ENCODE data around the gene STK33. TPM values are rescaled to one million over a fixed set of nuclear protein-coding genes. Genes with fewer than 3 reads are reported as not detected.

The STK33 gene
- total RNA-seq, 2 experiments from 2014 or later: 0.72 to 1.1 TPM

GRCh38 chr11:8389029-8389996, 204.7 kb downstream of the STK33 start:
- CTCF ChIA-PET: no interaction called here
- no peaks in the 10 kb centered on the region for H3K36me3 Mint-ChIP-seq (ENCODE audit: low read depth)
- no peaks in the 10 kb centered on the region for H3K9me3 Mint-ChIP-seq
- intact Hi-C loops (cut with micrococcal nuclease): no loop called here
- no peaks in the 10 kb centered on the region for H3K4me1 Mint-ChIP-seq (ENCODE audit: low read depth)
- H3K27ac Mint-ChIP-seq: no peak overlapping the region
- H3K27me3 Mint-ChIP-seq (ENCODE audit: low read depth): peaks cover 7% of the 10 kb centered on the region
- no peak for DNase-seq
- no peak overlapping the region for H3K4me3 Mint-ChIP-seq

- CTCF ChIA-PET: no interaction called here
- no peak for DNase-seq
- H3K36me3 Mint-ChIP-seq (ENCODE audit: low read depth): no peaks in the 10 kb centered on the region
- no peak overlapping the region for H3K27ac Mint-ChIP-seq
- intact Hi-C loops (cut with micrococcal nuclease): no loop called here
- H3K9me3 Mint-ChIP-seq: no peaks in the 10 kb centered on the region
- H3K27me3 Mint-ChIP-seq (ENCODE audit: low read depth): peaks cover 3% of the 10 kb centered on the region
- no peak overlapping the region for H3K4me3 Mint-ChIP-seq
- H3K4me1 Mint-ChIP-seq (ENCODE audit: low read depth): no peaks in the 10 kb centered on the region
Measured at GRCh38 chr11:8387693-8388092, 206.3 kb downstream of the STK33 start.

DNA sequence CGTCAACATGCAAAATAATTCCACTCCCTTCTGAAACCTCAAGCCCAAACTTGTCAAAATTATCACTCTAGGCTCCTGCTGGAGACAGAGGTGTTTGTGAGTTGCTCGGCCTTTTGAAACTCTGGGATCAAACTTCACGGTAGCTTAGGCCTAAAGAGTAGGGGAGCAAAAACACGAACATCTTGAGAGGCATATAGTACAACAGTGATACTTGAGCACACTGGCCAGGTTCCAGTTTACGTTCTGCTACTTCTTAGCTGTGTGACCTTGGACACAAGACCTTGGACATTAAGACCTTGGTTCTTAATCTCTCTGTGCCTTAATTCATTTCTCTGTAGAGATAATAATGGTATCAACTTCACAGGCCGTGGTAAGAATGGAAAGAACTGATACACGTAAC, 206.9 kb downstream of the STK33 start:
- no peak overlapping the region for H3K27ac Mint-ChIP-seq
- no peaks in the 10 kb centered on the region for H3K36me3 Mint-ChIP-seq (ENCODE audit: low read depth)
- no peak overlapping the region for H3K4me3 Mint-ChIP-seq
- H3K27me3 Mint-ChIP-seq (ENCODE audit: low read depth): peaks cover 3% of the 10 kb centered on the region
- CTCF ChIA-PET: no interaction called here
- DNase-seq: no peak
- H3K9me3 Mint-ChIP-seq: no peaks in the 10 kb centered on the region
- H3K4me1 Mint-ChIP-seq (ENCODE audit: low read depth): no peaks in the 10 kb centered on the region
- intact Hi-C loops (cut with micrococcal nuclease): no loop called here

- intact Hi-C loops (cut with micrococcal nuclease): no loop called here
- peaks cover 3% of the 10 kb centered on the region for H3K27me3 Mint-ChIP-seq (ENCODE audit: low read depth)
- no peak overlapping the region for H3K27ac Mint-ChIP-seq
- no peaks in the 10 kb centered on the region for H3K9me3 Mint-ChIP-seq
- CTCF ChIA-PET: no interaction called here
- H3K4me3 Mint-ChIP-seq: no peak overlapping the region
- H3K36me3 Mint-ChIP-seq (ENCODE audit: low read depth): no peaks in the 10 kb centered on the region
- H3K4me1 Mint-ChIP-seq (ENCODE audit: low read depth): no peaks in the 10 kb centered on the region
- DNase-seq: no peak
Measured at GRCh38 chr11:8386134-8386864, 207.7 kb downstream of the STK33 start.

- CTCF ChIA-PET: no interaction called here
- H3K9me3 Mint-ChIP-seq: no peaks in the 10 kb centered on the region
- DNase-seq: no peak
- H3K27me3 Mint-ChIP-seq (ENCODE audit: low read depth): no peaks in the 10 kb centered on the region
- no peak overlapping the region for H3K4me3 Mint-ChIP-seq
- H3K4me1 Mint-ChIP-seq (ENCODE audit: low read depth): no peaks in the 10 kb centered on the region
- intact Hi-C loops (cut with micrococcal nuclease): no loop called here
- H3K36me3 Mint-ChIP-seq (ENCODE audit: low read depth): no peaks in the 10 kb centered on the region
- H3K27ac Mint-ChIP-seq: no peak overlapping the region
Measured at GRCh38 chr11:8384199-8384821, 209.7 kb downstream of the STK33 start.

GRCh38 chr11:8383627-8384026, 210.4 kb downstream of the STK33 start:
- no peak overlapping the region for H3K27ac Mint-ChIP-seq
- CTCF ChIA-PET: no interaction called here
- no peaks in the 10 kb centered on the region for H3K27me3 Mint-ChIP-seq (ENCODE audit: low read depth)
- no peaks in the 10 kb centered on the region for H3K9me3 Mint-ChIP-seq
- no peak overlapping the region for H3K4me3 Mint-ChIP-seq
- no peaks in the 10 kb centered on the region for H3K4me1 Mint-ChIP-seq (ENCODE audit: low read depth)
- no peaks in the 10 kb centered on the region for H3K36me3 Mint-ChIP-seq (ENCODE audit: low read depth)
- no peak for DNase-seq
- intact Hi-C loops (cut with micrococcal nuclease): no loop called here

DNA sequence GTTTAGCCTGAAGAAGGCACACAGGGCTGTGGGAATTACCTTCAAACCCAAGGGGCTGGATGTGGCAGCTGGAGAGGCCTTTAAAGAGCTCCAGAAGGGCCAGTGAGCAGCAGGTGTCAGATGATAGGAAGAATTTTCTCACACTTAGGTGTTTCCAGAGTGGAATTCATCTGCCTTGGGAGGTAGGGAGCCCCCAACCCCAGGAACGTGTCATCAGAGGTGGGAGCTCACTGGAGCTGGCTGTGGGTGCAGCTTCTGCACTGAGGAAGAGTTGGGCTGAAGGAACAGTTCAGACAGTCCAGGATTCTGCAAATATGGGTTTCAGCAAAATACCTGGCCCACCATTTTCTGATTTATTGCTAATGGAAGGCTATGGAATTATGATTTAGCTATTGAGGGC, 210.8 kb downstream of the STK33 start:
- Mint-ChIP-seq H3K27me3 (ENCODE audit: low read depth) (no peaks in the 10 kb centered on the region), H3K4me1 (ENCODE audit: low read depth) (no peaks in the 10 kb centered on the region), H3K9me3 (no peaks in the 10 kb centered on the region), H3K36me3 (ENCODE audit: low read depth) (no peaks in the 10 kb centered on the region), H3K4me3 (no peak overlapping the region), H3K27ac (no peak overlapping the region)
- no peak for DNase-seq
- CTCF ChIA-PET: no interaction called here
- intact Hi-C loops (cut with micrococcal nuclease): no loop called here

- CTCF ChIA-PET: no interaction called here
- intact Hi-C loops (cut with micrococcal nuclease): no loop called here
- Mint-ChIP-seq H3K27ac (no peak overlapping the region), H3K4me3 (no peak overlapping the region), H3K36me3 (ENCODE audit: low read depth) (no peaks in the 10 kb centered on the region), H3K27me3 (ENCODE audit: low read depth) (peaks cover 3% of the 10 kb centered on the region), H3K4me1 (ENCODE audit: low read depth) (no peaks in the 10 kb centered on the region), H3K9me3 (no peaks in the 10 kb centered on the region)
- no peak for DNase-seq
Measured at GRCh38 chr11:8382436-8383053, 211.5 kb downstream of the STK33 start.

GRCh38 chr11:8381871-8382396, 212.1 kb downstream of the STK33 start:
- intact Hi-C loops (cut with micrococcal nuclease): no loop called here
- DNase-seq: no peak
- Mint-ChIP-seq H3K27me3 (ENCODE audit: low read depth) (peaks cover 8% of the 10 kb centered on the region), H3K27ac (no peak overlapping the region), H3K36me3 (ENCODE audit: low read depth) (no peaks in the 10 kb centered on the region), H3K4me1 (ENCODE audit: low read depth) (no peaks in the 10 kb centered on the region), H3K9me3 (no peaks in the 10 kb centered on the region), H3K4me3 (no peak overlapping the region)
- CTCF ChIA-PET: no interaction called here

DNA sequence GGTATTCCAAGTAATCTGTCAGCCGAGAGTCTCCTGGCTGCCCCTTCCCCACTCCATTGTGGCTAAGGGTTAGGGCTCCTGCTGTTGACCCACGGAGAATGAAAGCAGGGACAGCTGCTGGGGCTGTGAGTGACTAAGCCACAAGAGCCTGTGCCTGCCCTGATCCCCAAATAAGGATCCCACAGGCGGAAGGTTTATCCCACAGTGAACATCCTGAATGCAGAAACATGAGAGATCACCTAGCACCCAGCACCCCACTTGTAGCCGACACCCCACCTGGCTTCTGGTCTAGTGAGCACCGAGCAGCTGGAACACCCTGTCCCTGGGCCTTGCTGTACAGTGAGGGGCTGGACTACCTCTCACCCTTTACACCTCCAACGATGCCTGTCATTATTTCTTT, 212.7 kb downstream of the STK33 start:
- CTCF ChIA-PET: no interaction called here
- Mint-ChIP-seq H3K4me3 (no peak overlapping the region), H3K9me3 (no peaks in the 10 kb centered on the region), H3K27ac (no peak overlapping the region), H3K4me1 (ENCODE audit: low read depth) (no peaks in the 10 kb centered on the region), H3K36me3 (ENCODE audit: low read depth) (no peaks in the 10 kb centered on the region), H3K27me3 (ENCODE audit: low read depth) (peaks cover 9% of the 10 kb centered on the region)
- no peak for DNase-seq
- intact Hi-C loops (cut with micrococcal nuclease): no loop called here

DNA sequence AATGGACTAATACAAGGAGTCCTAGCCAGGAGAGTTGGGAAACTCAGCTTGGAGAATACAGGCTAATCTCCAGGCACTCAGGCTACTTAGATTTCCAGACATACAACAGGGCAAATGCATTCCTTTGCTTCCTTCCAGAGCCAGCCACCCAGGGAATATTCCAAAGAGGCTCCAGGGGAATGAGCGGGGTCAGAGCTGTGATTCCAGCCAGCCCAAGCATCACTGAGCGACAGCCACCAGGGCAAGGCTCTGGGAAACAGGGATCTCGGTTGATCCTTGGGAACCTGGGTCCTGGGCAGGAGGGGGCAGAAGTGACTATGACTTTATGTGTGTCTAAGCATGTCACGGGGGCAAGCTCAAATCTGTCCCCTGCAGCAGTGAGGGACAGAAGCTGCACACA, 218.1 kb downstream of the STK33 start:
- Mint-ChIP-seq H3K9me3 (no peaks in the 10 kb centered on the region), H3K36me3 (ENCODE audit: low read depth) (no peaks in the 10 kb centered on the region), H3K4me1 (ENCODE audit: low read depth) (no peaks in the 10 kb centered on the region), H3K27me3 (ENCODE audit: low read depth) (peaks cover 12% of the 10 kb centered on the region), H3K4me3 (no peak overlapping the region), H3K27ac (no peak overlapping the region)
- CTCF ChIA-PET: no interaction called here
- no peak for DNase-seq
- intact Hi-C loops (cut with micrococcal nuclease): no loop called here

DNA sequence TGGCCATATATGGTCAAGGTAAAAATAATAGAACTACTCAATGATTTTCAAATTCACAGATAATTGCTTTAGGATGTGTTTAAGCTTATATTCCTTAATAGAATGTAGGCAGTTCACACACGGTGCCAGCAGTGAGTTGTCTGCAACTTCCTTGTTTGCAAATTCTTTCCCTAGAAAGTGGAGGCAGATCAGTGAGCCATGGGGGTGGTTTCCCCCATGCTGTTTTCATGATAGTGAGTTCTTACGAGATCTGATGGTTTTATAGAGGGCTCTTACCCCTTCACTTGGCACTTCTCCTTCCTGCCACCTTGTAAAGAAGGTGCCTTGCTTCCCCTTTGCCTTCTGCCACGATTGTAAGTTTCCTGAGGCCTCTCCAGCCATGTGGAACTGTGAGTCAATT, 218.6 kb downstream of the STK33 start:
- Mint-ChIP-seq H3K36me3 (ENCODE audit: low read depth) (no peaks in the 10 kb centered on the region), H3K9me3 (no peaks in the 10 kb centered on the region), H3K27me3 (ENCODE audit: low read depth) (peaks cover 12% of the 10 kb centered on the region), H3K4me3 (no peak overlapping the region), H3K27ac (no peak overlapping the region), H3K4me1 (ENCODE audit: low read depth) (no peaks in the 10 kb centered on the region)
- no peak for DNase-seq
- CTCF ChIA-PET: no interaction called here
- intact Hi-C loops (cut with micrococcal nuclease): no loop called here

Data from activated naive CD4-positive, alpha-beta T cell treated with anti-CD3 and anti-CD28 coated beads for 36 hours (primary cell).